Activated naive CD8-positive, alpha-beta T cell treated with anti-CD3 and anti-CD28 coated beads, Interleukin-2, amount 50 U/mL, for 16 hours (primary cell): ENCODE results near the gene COL27A1.
"Not testable (repeated sequence)": the region's sequence is repeated elsewhere in the genome, so short reads cannot be mapped to it uniquely, and the experiment has no call there.

Experiments
- DNase-seq: peaks from one replicate; pipeline ENCODE4 v3.0.0-alpha.2; 2020; ENCODE audit warnings: low read depth, low spot score

The COL27A1 gene

GRCh38 chr9:114184071-114184470 lies 28.7 kb downstream of the COL27A1 start:
- DNase-seq, result no peak

- DNase-seq, result no peak
Observed at GRCh38 chr9:114184866-114185265, 29.5 kb downstream of the COL27A1 start.

- DNase-seq, result no peak
Observed at GRCh38 chr9:114185570-114186490, 30.5 kb downstream of the COL27A1 start.

GRCh38 chr9:114186605-114187289 lies 31.4 kb downstream of the COL27A1 start:
- DNase-seq, result no peak

GRCh38 chr9:114187827-114188226 lies 32.5 kb downstream of the COL27A1 start:
- no peak for DNase-seq

- no peak for DNase-seq
Observed at GRCh38 chr9:114189823-114190562, 34.7 kb downstream of the COL27A1 start.

DNA sequence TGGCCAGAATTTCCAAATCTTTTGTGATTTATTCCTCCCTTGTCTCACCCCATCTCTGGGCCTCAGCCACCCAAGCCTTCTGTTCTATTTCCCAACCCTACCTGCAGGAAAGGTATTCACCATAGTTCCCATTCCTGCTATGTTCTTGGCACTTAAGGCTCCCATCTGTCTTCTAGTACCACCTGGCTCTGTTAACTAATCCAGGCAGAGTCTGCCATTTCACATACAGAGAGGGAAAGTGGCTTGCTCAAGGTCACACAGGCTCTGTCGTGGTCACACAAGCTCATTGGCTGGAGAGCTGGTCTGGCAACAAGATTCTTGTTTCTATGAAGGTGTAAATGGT lies 35.2 kb downstream of the COL27A1 start:
- no peak for DNase-seq

- not testable (repeated sequence) for DNase-seq
Observed at GRCh38 chr9:114191402-114191801, 36.1 kb downstream of the COL27A1 start.

- no peak for DNase-seq
Observed at GRCh38 chr9:114192539-114192938, 37.2 kb downstream of the COL27A1 start.

- no peak for DNase-seq
Observed at GRCh38 chr9:114193090-114193489, 37.8 kb downstream of the COL27A1 start.

- no peak for DNase-seq
Observed at GRCh38 chr9:114196117-114196516, 40.8 kb downstream of the COL27A1 start.

DNA sequence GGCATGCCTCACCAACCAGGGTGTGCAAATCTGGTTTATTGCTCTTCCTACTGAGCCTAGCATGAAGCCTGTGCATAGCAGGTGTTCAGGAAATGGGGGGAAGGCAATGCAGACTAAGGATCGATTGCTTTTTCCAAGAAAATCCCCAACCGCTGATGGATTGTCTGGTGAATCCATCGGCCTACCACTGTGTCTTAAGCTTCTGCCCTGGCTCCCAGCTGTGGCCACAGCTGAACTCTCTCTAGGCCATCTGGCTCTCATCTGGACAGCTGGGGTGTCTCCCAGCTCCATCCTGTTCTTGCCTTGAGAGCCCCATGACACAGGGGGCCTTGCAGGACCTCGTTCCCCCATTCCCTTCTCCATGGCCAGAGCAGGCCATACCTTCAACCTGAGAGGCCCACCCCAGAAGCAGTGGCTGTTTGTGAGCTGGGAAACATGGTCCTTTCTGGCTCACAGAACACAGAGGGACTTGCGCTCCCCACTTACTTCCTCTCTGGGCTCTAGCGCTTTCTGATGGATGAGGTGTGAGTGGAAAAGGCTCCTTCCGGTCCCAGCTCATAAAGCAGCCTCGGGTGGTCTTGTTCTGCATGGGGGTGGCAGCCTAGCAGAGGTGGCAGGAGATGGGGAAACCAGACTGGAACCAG lies 41.8 kb downstream of the COL27A1 start:
- no peak for DNase-seq

DNA sequence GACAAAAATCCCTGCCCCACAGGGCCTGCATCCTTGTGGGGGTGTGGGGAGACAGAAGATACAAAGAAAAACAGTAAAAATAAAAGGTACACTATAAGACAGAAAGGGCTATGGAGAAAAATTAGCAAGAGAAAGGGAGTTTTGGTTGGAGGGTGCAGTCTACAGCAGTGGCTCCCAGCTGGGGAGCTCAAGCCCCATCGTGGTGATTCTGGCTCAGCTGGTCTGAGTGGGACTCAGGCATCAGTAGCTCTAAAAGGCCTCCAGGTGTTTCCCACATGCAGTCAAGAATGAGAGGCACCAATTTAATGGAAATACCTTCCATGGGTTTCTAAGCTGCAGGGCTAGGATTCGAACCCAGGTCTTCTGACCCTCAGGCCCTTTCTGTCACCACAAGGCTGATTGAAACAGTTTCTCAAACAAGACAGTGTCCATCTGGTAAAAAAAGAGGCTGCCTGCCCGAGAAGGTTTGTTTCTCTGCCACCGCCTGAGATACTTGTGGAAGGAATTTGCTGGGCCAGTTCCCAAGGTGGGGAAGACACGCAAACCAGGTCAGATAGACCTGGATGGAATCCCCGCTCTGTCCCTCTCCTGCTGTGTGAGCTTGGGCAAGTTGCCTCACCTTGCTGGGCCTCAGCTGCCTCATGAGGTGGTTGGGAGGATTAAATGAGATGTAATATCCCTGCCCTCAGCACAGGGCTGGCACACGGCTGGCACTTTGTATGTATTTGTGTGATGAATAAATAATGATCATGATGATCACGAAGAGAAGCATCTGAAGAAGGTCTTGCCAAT lies 43.1 kb downstream of the COL27A1 start:
- DNase-seq, result no peak

- DNase-seq, result no peak
Observed at GRCh38 chr9:114200721-114201300, 45.5 kb downstream of the COL27A1 start.

DNA sequence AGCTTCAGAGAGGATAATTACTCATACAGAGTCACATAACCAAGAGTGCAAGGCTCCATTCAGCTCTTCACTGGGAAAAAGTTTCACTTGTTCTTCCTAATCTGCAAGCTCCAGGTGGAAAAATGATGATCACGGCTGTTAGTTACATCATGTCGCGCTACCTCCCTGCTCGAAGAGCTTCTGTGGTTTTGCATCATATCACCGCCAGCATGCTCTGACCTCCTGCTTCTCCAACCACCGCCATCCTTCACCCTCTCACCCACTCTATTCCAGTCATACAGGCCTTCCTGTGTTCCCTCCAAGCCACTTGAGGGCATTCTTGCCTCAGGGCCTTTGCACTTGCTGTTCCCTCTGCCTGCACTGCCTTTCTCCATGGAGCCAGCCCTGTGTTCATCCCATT lies 47.1 kb downstream of the COL27A1 start:
- no peak for DNase-seq

DNA sequence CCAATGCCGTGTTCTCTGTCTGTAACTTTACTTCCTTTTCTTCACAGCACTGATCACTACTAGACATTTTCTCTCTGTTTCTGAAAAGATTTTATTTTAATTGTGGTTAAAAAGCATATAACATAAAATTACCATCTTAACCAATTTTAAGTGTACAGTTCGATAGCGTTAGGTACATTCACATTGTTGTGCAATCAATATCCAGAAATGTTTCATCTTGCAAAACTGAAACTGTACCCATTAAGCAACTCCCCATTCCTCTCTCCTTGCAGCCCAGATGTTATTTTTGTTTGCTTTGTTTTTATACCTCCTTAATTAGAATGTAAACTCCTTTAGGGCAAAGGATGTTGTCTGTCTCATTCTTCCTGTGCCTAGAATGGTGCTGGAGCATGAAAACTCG lies 47.5 kb downstream of the COL27A1 start:
- no peak for DNase-seq

DNA sequence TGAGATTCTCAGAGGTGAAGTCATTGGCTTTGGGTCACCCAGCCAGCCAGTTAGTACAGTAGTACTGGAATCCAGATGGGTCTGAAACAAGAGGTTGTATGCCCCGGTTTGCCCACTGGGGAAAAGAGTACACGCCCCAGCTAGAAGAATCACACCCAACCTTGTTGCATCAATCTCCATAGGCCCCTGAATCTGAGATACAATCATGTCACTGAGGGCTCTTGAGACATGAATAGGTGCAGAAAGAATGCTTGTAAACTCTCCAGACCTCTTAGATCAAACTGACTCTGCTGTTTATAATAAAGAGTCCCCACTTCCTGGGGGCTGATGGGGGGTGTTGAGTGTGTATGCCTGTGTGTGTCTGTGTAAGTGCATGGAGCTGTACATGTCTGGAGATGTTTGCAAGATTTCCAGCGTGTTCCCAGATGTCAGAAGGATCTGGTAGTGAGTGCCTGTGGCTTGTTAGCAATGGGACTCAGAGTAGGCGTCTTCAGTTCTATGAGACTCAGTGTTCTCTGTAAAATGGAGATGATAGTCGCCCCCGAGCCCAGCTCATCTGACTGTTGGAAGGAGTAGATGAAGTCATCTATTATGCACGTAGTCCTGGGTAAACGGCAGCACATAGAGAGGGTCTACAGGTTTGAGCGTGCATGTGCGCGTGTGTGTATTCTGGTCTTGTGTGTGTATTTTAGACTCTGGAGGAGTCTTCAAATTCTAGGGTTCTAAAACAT lies 48.2 kb downstream of the COL27A1 start:
- DNase-seq, result no peak

DNA sequence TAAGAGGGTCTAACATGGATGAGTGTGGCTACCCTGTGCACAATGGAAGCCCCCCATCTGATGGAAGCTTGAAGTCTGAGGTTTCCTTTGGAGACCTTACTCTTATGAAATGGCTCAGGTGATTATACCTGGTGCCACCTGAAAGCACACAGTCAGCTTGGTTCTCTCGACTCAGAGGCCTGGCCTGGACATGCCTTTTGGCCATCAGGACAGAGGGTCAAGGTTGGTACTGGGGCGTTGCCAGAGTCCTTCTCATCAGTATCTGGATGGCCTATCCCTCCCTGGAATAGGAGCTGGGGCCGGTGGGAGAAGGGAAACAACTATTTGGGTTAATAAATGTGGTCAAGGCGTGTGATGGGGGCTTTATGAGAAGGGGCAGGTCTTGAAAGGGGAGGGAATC lies 48.9 kb downstream of the COL27A1 start:
- DNase-seq, result no peak

DNA sequence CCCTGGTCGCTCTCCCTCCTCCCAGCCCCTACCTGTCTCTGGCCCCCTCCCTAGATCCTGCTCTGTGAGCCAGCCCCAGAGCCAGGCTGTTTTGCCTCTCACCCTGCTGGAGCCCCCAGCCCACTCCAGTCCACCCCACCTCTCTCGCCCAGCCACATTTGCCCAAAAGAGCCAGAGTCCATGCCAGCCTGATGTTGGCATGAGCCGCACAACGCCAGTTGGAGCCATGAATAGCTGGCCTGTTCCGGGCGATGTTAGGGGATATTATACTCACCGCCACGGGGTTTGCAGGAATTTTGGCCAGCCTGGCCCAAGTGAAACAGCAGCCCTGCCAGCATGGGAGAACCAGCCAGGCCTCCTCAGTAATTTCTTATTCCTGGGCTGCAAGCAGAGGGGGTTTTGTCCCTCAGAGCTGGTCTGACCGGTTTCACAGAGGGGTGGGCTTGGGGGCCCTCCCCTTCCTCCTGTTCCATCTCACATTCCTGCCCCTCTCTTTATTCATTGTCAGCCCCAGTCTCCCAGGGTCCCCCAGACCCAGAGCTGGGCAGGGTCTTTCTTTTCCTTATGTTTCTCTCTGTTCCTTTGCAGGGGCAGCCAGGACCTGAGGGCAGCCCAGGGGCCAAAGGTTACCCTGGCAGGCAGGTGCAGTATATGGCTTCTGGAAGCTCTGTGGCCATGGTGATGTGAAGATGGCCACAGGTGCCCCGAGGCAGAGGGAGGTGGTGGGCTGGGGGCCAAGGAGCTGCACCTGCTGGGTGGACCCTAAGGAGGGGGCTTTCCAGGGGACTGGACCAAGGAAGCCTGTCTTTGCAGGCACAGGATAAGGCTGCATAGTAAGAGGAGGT lies 50.1 kb downstream of the COL27A1 start:
- DNase-seq, result no peak
